ENCODE data around the gene EMC9.

Gene EMC9

GRCh38 chr14:24185741-24186140 is 44.4 kb upstream of the EMC9 start:
- peak overlapping the region in 2 of 11 experiments; percentile 11 to 15; a peak in 1 of 22 replicates for H3K9ac ChIP-seq
- peaks cover 0 to 72% (median 25%) of the 10 kb centered on the region in 11 experiments; a peak in 15 of 22 replicates for H4K20me1 ChIP-seq
- H3K9me3 ChIP-seq (replicated peaks in 1 of 11): no peaks in the 10 kb centered on the region
- no peak overlapping the region for H3K4me2 ChIP-seq
- H3K4me1 ChIP-seq: peaks cover 27 to 48% (median 33%) of the 10 kb centered on the region in 10 experiments
- no peak overlapping the region for H3K4me3 ChIP-seq
- H3K36me3 ChIP-seq: peaks cover 59 to 79% (median 74%) of the 10 kb centered on the region in 11 experiments
- H3K27ac ChIP-seq: no peak overlapping the region
- H3K27me3 ChIP-seq: no peaks in the 10 kb centered on the region
- TF ChIP-seq Cebpa-rat (IDR thresholded peaks at IDR 0.05): no peak

GRCh38 chr14:24185026-24185425 is 43.6 kb upstream of the EMC9 start:
- Histone ChIP-seq H3K27me3 (no peaks in the 10 kb centered on the region), H3K9ac (no peak overlapping the region), H3K9me3 (replicated peaks in 1 of 11) (no peaks in the 10 kb centered on the region), H3K4me2 (no peak overlapping the region), H4K20me1 (peaks cover 0 to 79% (median 31%) of the 10 kb centered on the region in 11 experiments; a peak in 17 of 22 replicates), H3K36me3 (peaks cover 62 to 80% (median 75%) of the 10 kb centered on the region in 11 experiments), H3K4me3 (no peak overlapping the region), H3K27ac (no peak overlapping the region), H3K4me1 (peaks cover 24 to 49% (median 39%) of the 10 kb centered on the region in 10 experiments)
- TF ChIP-seq Cebpa-rat (IDR thresholded peaks at IDR 0.05): no peak

GRCh38 chr14:24184104-24184970 is 42.9 kb upstream of the EMC9 start:
- Histone ChIP-seq H3K4me1 (peaks cover 18 to 49% (median 40%) of the 10 kb centered on the region in 10 experiments), H4K20me1 (peaks cover 0 to 86% (median 38%) of the 10 kb centered on the region in 11 experiments; a peak in 19 of 22 replicates), H3K4me2 (no peak overlapping the region), H3K4me3 (no peak overlapping the region), H3K36me3 (peaks cover 69 to 81% (median 80%) of the 10 kb centered on the region in 11 experiments), H3K9me3 (replicated peaks in 1 of 11) (no peaks in the 10 kb centered on the region), H3K27ac (no peak overlapping the region), H3K9ac (peak overlapping the region in 1 of 11 experiments; percentile 13; a peak in 2 of 22 replicates), H3K27me3 (no peaks in the 10 kb centered on the region)
- TF ChIP-seq Cebpa-rat (IDR thresholded peaks at IDR 0.05): no peak

GRCh38 chr14:24183014-24183481 is 41.7 kb upstream of the EMC9 start:
- Histone ChIP-seq H3K9me3 (replicated peaks in 1 of 11) (no peaks in the 10 kb centered on the region), H4K20me1 (peaks cover 0 to 98% (median 51%) of the 10 kb centered on the region in 11 experiments; a peak in 19 of 22 replicates), H3K4me3 (no peak overlapping the region), H3K4me2 (no peak overlapping the region), H3K36me3 (peaks cover 82 to 94% (median 92%) of the 10 kb centered on the region in 11 experiments), H3K9ac (no peak overlapping the region), H3K4me1 (peaks cover 12 to 53% (median 46%) of the 10 kb centered on the region in 10 experiments), H3K27ac (no peak overlapping the region), H3K27me3 (no peaks in the 10 kb centered on the region)
- TF ChIP-seq Cebpa-rat (IDR thresholded peaks at IDR 0.05): no peak

- no peaks in the 10 kb centered on the region for H3K9me3 ChIP-seq (replicated peaks in 1 of 11)
- no peaks in the 10 kb centered on the region for H3K27me3 ChIP-seq
- H3K4me3 ChIP-seq: no peak overlapping the region
- H3K27ac ChIP-seq: no peak overlapping the region
- peaks cover 0 to 92% (median 46%) of the 10 kb centered on the region in 11 experiments; a peak in 20 of 22 replicates for H4K20me1 ChIP-seq
- H3K4me1 ChIP-seq: peaks cover 5 to 45% (median 39%) of the 10 kb centered on the region in 10 experiments
- peaks cover 89 to 100% (median 97%) of the 10 kb centered on the region in 11 experiments for H3K36me3 ChIP-seq
- no peak overlapping the region for H3K4me2 ChIP-seq
- no peak for TF ChIP-seq Cebpa-rat (IDR thresholded peaks at IDR 0.05)
- no peak overlapping the region for H3K9ac ChIP-seq
Observed at GRCh38 chr14:24182110-24182882, 40.9 kb upstream of the EMC9 start.

- peaks cover 0 to 91% (median 45%) of the 10 kb centered on the region in 11 experiments; a peak in 20 of 22 replicates for H4K20me1 ChIP-seq
- H3K27me3 ChIP-seq: no peaks in the 10 kb centered on the region
- H3K9ac ChIP-seq: no peak overlapping the region; a peak in 1 of 22 replicates
- H3K4me1 ChIP-seq: peaks cover 0 to 37% (median 32%) of the 10 kb centered on the region in 10 experiments; a peak in 18 of 20 replicates
- peaks cover 92 to 100% (median 97%) of the 10 kb centered on the region in 11 experiments for H3K36me3 ChIP-seq
- no peak overlapping the region for H3K27ac ChIP-seq
- H3K4me2 ChIP-seq: no peak overlapping the region
- no peak overlapping the region for H3K4me3 ChIP-seq
- TF ChIP-seq Cebpa-rat (IDR thresholded peaks at IDR 0.05): no peak
- H3K9me3 ChIP-seq (replicated peaks in 1 of 11): no peaks in the 10 kb centered on the region
Observed at GRCh38 chr14:24181371-24182077, 40.1 kb upstream of the EMC9 start.

GRCh38 chr14:24179961-24180796 is 38.8 kb upstream of the EMC9 start:
- Histone ChIP-seq H3K27me3 (no peaks in the 10 kb centered on the region), H3K27ac (peak overlapping the region in 7 of 11 experiments; percentile 21 to 63 (median 39); a peak in 13 of 22 replicates), H4K20me1 (peaks cover 0 to 82% (median 45%) of the 10 kb centered on the region in 11 experiments; a peak in 20 of 22 replicates), H3K4me1 (peaks cover 0 to 37% (median 31%) of the 10 kb centered on the region in 10 experiments; a peak in 18 of 20 replicates), H3K4me3 (no peak overlapping the region), H3K36me3 (peaks cover 81 to 97% (median 89%) of the 10 kb centered on the region in 11 experiments), H3K9me3 (replicated peaks in 1 of 11) (no peaks in the 10 kb centered on the region), H3K9ac (peak overlapping the region in 10 of 11 experiments; percentile 9 to 57 (median 38); a peak in 16 of 22 replicates), H3K4me2 (peak overlapping the region in 9 of 11 experiments; percentile 41 to 75 (median 59); a peak in 18 of 22 replicates)
- no peak for TF ChIP-seq Cebpa-rat (IDR thresholded peaks at IDR 0.05)

Measured in BLaER1 treated with 17β-estradiol and CSF1 and Interleukin-3, amounts not matched to agents 10 nM and 100 nM (cell line).